ENCODE data around the gene RBM17.
"Not testable (repeated sequence)": the region's sequence is repeated elsewhere in the genome, so short reads cannot be mapped to it uniquely, and the experiment has no call there.

Gene RBM17

DNA sequence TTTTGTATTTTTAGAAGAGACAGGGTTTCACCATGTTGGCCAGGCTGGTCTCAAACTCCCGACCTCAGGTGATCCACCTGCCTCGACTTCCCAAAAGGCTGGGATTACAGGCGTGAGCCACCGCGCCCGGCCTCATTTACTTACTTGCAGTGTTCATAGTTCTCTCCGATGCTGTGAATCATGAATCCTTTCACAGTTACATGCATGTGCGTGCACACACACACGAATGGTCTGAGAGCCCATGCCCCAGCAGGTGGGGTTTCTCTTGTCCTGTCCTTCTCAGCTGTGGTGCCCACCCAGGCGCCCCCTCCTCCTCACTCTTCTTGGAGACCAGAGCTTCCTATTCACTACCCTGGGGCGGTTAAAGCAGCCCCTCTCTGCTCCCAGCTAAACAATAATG is 50.6 kb downstream of the RBM17 start:
- no peak for DNase-seq

DNA sequence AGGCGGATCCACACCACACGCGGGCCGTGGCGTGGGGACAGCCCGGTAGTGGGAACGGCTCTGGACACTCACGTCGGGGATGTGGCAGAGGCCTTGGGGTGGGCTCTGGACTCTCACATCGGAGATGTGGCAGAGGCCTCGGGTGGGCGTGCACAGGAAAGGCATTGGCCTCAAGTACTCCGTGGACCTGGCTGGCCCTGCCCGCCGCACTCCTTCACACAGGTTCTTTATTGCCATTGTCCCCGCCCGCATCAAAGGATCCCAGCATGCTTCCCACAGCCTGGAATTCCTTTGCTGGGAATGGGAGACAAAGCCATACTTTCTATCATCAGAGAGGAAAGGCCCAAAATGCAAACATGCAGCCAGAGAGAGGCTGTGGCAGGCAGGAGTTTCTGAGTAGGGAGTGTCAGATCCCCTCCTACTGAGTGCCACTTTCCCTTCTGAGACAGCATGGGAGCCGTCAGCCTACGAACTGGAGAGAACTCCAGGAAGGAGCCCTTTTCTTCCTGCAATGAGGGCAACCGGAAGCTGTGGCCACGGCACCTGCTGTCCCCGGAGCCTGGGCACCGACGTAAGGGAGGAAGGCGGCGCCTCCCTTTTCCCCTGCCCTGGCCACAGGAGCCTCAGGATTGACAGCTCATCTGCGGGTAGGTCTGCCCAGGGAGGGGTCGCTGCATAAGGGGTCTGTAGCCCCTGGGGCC is 51.5 kb downstream of the RBM17 start:
- peak; percentile 36 for DNase-seq

DNA sequence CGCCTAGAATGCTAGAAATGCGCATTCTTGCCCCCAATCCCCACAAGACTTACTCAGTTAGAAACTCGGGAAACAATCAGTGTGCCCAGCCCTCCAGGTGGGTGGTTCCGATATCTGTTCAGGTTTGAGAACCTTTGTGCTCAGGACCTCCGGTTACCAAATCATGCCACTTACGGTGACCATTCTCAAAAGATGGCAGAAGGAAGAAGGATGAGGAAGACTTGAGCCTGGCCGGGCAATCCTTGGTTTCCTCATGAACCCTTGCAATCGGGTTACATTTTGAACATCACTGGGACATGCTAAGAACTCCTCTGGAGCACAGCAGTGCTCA is 52.1 kb downstream of the RBM17 start:
- DNase-seq = no peak

DNA sequence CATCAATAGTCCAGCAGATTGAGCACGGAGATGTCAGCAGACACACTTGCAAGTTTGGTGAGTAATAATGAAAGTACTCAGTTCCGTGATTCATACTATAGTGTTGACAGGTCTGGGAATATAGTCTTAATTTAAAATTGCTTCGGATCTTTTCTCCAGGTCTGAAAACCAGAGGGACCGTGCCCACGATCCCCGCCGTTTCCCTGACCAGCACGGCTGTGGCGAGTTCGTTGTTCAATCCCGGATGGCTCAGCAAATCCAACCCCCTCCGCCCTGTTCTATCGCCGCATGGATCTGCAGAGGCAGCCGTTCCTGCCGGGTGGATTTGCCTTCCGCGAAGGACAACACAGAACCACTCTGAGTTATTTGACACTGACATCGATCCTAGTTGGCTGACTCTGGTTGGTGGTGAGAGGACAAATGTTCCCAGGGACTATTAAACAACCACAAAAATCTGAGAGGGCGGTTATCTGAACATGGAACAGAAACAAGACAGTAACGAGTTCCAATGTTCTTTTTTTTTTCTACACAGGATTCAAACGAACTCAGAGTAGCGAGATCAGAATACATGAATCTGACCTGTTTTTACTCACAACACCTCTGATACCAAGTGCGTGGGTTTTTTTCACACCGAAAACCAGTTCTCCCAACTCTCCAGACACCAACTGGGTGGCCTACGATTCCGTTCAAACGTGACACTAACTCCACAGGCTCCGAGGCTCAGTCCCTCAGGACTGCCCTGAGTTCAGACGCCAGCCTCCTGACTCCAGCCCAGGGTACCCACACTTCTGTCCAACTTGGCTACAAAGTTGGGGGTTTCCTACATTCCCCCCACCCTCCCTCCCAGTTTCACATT is 52.7 kb downstream of the RBM17 start:
- DNase-seq = peak; percentile 93

DNA sequence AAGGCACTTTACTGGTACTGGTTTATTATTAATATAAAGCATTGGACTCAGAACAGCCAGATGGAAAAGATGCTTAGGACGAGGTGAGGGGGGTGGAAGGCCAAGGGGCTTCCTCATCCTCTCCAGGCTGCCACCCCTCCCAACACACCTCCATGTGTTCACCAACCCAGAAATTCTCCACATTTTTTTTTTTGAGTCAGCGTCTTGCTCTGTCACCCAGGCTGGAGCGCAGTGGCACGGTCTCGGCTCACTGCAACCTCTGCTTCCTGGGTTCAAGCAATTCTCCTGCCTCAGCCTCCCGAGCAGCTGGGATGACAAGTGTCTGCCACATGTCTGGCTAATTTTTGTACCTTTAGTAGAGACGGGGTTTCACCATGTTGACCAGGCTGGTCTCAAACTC is 53.4 kb downstream of the RBM17 start:
- not testable (repeated sequence) for DNase-seq

DNA sequence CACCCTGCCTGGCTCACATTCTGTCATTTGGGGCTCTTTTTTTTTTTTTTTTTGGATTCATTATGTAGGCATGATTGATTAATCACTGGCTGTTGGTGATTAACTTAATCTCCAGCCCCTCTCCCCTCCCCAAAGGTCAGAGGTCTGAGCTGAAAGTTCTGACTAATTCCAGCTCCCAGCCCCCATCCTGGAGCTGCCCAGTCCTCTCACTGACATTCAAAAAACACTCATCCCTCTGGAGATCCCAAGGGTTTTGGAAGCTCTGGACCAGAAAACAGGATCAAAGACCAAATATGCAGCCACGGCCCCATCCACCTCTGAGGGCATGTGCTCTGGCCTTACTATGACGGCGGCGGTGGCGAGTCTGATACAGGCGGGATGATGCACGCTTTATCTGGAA is 53.8 kb downstream of the RBM17 start:
- no peak for DNase-seq

DNA sequence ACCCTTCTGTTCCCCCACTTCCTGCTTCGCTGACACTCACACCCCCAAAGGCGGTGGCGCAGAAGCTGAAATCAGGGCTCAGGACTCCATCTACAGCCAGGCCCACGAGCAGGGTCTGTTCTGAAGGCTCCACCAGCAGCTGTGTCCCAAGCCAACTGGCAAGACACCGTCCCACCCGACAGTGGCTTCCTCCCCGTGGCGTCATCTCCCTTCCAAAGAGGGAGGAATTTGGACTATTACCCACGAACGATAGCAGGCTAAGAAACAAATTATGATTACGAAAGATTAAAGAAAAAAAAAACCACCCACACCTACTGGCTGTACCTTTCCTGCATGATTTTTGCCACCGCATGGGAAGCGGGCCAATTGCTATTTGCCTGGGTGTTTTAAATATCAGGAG is 54.3 kb downstream of the RBM17 start:
- no peak for DNase-seq

DNA sequence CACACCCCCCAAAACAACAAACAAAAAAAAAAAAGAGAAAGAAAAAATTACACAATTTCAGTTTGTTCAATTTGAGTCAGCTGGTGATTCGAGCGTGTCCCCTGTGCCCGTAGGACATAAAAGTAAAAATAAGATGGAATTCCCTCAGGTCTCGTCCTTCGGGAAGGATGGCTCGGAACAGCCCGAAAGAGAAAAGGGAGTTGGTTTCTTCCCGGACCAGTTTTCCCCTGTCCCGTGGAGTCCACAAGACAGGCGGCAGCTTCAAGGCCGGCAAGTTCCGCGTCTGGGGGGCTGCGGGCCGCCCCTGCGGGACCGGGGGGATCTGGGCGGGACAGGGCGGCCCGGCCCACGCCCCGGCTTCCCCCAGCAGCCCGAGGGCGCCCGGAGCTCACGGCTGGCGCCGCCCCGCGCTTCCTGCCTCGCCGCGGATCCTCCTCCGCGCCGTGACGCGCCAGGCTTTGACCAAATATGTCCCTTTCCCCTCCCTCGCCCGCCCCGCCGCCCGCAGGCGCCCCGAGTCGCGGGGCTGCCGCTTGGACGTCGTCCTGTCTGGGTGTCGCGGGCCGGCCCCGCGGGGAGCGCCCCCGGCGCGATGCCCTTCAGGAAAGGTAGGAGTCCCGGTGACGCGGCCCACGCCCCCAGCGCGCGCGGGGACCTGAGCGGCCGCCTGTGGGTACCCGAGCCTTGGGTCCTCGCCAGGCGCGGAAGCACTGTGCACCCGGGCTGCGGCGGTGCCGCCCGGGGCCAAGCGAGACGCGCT is 55.8 kb downstream of the RBM17 start:
- peak; percentile 92 for DNase-seq

DNA sequence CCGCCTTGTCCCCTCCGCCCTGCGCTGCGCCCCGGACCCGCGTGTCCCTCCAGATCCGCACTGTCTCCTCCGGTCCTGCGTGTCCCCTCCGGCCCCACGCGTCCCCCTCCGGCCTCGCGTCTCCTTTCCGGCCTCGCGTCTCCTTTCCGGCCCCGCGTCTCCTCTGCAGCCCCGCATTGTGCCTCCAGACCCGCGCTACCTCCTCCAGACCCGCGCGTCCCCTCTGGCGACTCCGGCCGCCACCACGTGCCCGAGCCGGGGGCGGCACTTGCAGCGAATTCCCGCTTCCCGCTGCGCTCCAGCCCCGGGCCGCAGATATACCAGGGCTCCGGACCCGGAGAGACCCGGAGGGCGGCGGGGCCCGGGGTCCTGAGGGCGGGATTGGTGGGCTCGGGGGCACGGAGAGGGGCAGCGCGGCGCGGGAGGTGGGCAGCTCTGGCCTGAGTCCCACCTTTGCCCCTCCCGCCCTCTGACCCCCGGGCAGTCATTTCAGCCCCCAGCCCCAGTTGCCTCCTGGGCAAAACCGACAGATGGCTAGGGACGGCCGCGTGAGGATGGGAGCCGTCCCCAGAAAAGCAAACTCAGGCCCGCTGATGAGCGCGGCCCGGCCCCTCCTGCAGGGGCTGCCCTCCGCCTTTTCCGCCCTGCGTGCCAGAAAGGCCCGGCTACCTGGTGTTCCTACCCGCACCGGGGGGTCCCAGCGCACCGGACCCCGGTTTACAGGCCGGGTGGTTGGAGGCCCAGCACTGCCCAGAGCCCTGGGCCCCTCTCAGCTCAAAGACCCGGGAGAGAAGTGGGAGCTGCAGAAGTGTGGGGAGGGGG is 56.5 kb downstream of the RBM17 start:
- no peak for DNase-seq

DNA sequence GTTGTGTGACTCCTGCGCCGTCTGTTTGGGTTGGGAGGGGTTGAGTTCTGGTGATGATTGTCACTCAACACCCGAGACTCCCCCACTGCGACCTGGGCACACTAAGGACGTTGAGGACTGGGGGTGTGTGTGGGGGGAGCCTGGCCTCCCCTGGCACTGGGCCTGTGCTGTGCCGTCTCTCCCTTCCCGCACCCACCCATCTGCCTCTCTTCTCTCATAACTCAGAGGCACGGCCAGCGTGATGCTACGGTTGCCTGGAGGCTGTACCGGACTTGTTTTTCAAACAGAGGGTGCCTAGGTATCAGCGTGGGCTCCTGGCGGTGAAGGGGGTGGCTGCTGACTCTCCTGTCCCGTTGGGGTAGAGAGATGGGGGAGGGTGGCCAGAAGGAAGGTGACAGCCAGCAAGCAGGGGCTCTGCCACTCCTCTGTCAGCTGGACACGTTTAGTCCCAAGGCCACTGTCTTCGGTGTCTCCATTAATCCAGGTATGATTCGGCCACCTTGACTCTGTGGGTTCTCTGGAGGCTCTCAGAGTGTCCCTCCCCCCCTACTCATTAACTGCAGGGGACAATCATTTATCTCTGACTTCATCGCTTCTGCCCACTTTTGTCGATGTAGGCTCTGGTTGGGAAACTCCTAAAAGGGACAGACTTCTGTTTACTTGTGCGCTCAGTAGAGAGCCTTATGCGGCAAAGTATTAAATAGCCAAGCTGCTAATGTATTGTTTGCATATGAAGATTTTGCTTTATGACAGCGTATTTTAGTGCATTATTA is 57.4 kb downstream of the RBM17 start:
- DNase-seq = no peak

DNA sequence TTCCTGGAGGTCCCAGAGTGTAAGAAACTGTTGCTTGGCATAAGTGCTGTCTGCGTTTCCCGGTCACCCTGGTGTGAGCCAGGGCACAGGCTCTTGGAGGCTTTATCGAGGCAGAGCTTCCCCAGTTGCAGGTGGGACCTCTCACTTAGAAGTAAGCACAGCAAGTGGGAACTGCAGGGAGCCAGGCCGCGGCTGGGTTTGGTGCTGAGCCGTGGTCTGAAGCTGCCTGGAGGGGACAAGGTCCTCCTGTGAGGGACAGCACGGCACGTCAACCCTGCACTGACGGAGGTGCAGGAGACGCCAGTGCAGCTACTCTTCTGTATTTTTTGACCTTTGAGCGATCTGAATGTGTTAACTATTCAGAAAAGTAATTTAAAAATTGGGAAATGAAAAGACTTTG is 58.1 kb downstream of the RBM17 start:
- no peak for DNase-seq

DNA sequence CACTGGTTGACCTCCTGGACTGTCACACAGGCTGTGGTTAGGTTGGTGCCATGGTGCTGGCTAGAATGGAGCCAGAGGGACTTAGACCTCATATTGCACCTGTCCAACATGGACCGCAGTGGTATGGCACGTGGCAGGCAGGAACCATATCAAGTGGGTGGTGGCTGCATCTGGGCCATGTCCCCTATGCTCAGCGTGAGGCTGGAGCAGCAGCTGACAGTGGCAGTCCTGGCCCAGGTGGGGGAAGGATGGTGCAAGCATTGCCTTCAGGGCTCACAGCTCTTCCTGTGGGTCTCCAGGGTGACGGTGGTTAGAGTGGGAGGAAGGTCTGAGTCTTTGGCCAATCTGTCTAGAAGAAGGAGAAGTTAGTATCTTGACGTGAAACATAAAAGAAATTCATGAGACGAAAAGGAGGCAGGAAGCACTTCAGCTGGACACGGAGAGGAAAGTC is 59.4 kb downstream of the RBM17 start:
- peak; percentile 84 for DNase-seq

DNA sequence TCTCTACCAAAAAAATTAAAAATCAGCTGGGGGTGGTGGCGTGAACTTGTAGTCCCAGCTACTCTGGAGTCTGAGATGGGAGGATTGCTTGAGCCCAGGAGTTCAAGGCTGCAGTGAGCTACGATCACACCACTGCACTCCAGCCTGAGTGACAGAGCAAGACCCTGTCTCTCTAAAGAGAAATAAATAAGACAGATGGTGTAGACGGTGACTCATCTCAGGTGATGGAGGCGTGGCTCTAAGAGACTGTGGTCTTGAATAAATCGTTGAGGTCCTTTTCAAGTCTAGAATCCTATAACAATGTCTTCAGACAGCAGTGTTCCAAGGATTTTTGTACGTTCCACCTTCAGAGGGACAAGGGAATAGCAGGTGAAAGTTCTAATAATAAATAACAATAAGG is 60.1 kb downstream of the RBM17 start:
- DNase-seq = no peak

DNA sequence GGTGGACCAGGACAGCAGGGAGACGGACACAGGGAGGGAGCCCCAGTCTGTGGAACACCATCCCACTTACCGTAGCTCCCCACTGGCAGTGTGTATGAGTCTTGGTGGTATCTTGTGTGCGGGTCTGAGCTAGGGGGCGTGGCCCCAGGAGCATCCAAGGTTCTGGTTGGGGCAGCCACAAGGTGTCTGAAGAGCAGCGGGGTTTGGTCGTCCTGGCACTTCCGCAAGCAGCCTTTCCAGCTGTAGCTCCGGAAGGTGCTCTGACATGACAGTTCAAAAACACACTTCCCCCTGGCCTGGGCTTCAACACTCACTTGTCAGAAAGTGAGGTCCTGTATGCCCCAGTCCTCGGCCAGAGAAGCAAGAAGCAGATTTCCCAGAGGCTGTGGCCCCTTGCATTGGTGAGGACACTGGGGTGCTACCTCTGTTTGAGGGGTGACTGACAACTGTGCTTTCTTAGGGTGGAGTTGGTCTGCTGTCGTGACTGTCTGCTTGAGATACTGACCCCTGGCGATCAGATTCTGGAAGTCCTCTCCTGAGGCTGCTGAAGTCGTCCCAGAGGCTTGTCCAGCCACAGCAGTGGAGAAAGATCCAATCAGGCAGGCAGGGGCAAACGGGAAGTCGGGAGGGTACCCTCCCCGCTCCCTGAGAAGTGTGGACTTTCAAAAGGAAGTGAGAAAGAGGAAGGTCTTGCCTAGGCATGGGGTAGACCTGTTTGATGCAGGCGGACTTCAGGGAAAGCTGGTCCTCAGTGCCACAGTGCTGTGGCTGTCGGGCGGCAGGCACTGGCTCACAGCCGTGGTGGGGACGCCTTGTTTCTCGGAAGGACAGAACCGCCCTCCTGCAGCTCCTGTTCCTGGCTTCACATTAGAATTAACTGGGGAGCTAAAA is 62.5 kb downstream of the RBM17 start:
- DNase-seq = peak; percentile 94

DNA sequence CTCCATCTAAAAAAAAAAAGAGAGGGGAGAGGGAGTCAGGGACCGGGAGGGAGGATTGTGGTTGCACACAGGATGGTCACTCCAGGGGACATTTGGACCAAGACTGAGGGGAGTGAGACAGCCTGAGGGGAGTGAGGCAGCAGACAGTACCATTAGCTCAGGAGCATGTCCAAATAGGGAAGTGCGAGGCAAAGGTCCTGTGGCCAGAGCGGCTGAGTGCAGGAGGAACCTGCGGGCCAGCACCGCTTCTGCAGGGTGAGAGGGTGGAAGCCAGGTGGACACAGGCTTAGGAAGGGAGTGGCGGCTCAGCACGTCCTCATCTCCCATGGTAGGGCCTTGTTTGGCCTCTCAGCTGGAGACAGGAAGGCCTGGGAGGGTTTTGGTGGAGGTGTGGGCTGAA is 65.0 kb downstream of the RBM17 start:
- DNase-seq = no peak

DNA sequence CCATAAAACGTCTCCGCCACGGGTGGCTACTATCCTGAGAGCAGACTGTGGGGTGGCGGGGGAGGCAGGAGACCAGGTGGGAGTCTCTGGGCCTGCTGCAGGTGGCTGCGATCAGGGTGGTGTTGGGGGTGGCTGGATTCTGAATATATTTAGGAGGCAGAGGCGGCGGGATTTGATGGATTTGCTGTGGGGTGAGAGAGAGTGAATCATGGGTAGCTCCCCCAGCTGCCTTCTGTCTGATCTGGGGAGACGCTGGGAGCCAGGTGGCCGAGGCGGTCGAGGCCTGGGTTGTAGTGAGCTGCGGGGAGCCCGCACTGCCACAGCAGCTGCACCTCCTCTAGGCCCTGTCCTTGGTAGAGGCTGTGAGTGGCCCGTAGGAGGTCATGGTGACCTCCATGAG is 65.7 kb downstream of the RBM17 start:
- no peak for DNase-seq

DNA sequence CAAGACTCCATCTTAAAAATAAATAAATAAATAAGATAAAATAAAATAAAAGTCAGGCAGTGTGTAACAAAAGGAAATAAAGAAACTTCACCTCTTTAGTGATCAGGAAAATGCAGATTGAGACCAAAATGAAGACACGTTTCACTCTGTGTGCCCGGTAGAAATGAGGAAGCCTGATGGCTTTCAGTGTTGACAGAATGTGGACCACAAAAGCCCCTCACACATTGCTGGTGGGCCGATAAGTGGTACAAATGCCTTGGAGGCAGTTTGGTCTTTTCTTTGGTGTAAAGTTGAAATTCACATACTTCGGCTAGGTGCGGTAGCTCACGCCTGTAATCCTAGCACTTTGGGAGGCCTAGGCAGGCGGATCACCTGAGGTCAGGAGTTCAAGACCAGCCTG is 69.4 kb downstream of the RBM17 start:
- no peak for DNase-seq

DNA sequence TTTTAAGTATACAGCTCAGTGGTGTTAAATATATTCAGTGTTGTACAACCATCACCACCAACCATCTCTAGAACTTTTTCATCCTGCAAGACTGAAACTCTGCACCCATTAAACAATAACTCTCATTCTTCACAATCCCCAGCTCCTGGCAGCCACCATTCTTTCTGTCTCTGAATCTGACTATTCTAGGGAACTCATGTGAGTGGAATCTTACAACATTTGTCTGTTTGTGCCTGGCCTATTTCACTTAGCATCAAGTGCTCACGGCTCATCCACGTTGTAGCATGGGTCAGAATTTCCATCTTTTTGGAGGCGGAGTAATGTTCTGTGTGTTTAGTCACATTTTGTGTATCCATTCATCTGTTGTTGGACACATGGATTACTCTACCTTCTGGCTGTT is 73.1 kb downstream of the RBM17 start:
- peak; percentile 63 for DNase-seq

DNA sequence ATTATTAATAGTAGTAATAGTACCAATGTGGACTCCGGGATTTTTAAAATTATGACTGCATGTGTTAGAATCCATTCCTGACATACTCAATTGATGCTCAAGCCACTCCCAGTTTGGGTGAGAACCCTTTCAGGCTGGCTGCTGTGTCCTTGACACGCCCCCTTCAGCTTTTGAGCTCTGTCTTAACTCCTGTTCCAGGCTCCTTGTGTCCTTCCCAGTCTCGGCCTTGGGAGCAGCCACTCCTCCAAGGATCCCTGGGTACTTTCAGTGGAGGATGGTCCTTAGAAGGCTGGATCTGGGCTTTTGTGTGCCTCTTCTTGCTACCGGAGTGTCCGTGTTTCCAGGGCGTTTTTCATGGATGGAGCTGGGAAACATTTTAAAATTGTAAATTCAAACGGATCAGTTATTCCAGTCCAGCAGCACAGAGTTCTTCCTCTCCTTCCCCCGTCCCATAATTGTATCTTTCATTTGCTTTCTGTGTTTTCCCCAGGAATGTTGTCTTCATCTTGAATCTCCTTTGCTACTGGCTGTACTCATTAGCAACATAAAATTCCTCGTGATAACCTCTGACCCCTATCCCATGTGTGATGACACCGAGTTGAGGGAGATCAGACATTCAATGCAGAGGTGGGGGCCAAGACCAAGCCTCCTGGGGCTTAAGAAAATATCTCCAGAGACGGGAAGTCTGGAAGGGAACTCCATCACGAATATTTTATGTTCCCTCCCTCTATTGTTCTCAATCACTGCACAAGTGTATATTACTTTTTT is 73.9 kb downstream of the RBM17 start:
- DNase-seq = no peak

Measured in inflammatory macrophage treated with lipopolysaccharide for 4 hours (primary cell).